HG03108 (cell line): ENCODE data around the gene ABCC6.
"Not testable (repeated sequence)": the region's sequence is repeated elsewhere in the genome, so short reads cannot be mapped to it uniquely, and the experiment has no call there.

ENCODE experiments used
- ATAC-seq: cut with Tn5 transposase; IDR thresholded peaks from one replicate; pipeline ENCODE4 v1.9.1; 2021; ENCODE audit warnings: moderate library complexity; ENCODE audit not compliant: unreplicated experiment

ABCC6 gene

DNA sequence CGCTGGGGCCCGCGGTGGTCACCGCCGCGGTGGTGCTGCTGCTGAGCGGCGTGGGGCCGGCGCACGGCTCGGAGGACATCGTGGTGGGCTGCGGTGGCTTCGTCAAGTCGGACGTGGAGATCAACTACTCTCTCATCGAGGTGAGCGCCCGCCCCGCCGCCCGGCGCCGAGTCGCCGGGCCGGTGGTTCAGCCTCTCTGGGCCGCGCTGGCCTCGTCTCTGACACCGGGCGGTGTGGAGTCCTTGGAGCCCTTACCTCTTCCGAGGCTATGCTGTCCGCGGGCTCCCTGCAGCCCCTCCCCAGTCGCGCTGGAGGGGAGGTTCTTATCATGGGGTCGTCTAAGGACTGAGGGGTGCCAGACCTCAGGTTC, 9.4 kb upstream of the ABCC6 start:
- not testable (repeated sequence) for ATAC-seq

DNA sequence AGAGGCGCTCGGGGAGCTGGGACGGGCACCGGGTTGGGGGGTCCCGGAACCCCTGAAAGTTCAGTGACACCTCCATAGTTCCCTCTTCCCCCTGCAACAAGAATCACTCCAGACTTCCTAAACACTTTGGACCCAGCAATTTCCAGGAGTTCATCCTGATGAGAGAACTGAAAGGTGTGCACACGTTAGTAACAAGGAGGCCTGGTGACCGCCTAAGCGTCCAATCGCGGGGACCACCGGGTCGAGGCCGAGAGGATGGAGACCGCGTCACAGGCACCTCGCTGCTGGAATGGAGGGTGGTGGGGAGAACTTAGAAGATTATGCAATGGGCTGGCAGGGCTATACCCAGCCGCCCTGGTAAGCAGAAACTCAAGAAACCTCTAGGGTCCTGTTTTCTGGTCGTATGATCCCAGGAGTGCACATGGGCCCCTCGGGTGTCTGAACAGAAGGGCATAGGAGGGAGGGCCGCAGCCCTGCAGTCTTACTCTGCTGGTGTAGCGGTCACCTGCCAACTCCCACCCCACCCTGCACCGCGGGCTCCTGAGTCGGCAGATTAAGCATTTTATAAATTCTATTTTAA, 458 bp upstream of the ABCC6 start:
- not testable (repeated sequence) for ATAC-seq

DNA sequence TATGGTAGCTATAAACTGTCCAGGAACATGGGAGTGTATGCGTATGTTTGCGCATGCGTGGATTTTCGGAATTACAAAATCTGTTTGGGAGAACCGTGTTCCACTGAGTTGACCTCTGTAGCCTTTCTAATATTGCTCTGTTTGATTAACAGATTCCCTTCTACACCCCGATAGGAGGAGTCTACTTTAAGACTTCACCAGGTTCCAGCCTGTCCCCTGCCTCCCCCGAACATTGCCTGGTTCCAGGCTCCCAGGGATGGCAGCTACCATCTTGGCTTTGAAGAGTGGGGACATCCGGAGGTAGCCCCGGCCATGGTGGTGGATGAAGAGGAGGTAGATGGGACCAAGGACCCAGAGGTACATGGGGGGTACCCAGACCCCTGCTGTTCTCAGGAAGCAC, 1.9 kb downstream of the ABCC6 start:
- not testable (repeated sequence) for ATAC-seq

GRCh38 chr16:16220449-16220848, 2.8 kb downstream of the ABCC6 start:
- not testable (repeated sequence) for ATAC-seq

- not testable (repeated sequence) for ATAC-seq
Observed at GRCh38 chr16:16218787-16219186, 4.5 kb downstream of the ABCC6 start.

DNA sequence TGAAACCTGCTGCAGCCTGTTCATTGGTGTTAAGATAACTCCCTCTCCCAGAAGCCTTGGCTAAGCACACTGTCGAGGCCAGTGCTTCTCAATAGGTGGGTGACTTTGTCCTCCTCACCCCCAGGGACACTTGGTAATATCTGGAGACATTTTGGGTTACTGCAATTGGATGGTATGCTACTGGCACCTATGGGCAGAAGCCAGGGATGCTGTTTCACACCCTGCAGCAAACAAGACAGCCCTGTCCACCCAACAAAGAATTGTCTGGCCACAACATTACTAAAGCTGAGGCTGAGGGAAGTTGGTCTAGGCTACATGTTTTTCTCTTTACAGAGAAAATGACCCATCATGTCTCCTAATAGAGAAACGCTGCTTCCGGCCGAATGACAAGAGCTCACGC, 4.9 kb downstream of the ABCC6 start:
- not testable (repeated sequence) for ATAC-seq

GRCh38 chr16:16213863-16214293, 9.4 kb downstream of the ABCC6 start:
- ATAC-seq: not testable (repeated sequence)

GRCh38 chr16:16211404-16211803, 11.9 kb downstream of the ABCC6 start:
- not testable (repeated sequence) for ATAC-seq

GRCh38 chr16:16208461-16208860, 14.8 kb downstream of the ABCC6 start:
- ATAC-seq: not testable (repeated sequence)

GRCh38 chr16:16207787-16208334, 15.4 kb downstream of the ABCC6 start:
- ATAC-seq: not testable (repeated sequence)

DNA sequence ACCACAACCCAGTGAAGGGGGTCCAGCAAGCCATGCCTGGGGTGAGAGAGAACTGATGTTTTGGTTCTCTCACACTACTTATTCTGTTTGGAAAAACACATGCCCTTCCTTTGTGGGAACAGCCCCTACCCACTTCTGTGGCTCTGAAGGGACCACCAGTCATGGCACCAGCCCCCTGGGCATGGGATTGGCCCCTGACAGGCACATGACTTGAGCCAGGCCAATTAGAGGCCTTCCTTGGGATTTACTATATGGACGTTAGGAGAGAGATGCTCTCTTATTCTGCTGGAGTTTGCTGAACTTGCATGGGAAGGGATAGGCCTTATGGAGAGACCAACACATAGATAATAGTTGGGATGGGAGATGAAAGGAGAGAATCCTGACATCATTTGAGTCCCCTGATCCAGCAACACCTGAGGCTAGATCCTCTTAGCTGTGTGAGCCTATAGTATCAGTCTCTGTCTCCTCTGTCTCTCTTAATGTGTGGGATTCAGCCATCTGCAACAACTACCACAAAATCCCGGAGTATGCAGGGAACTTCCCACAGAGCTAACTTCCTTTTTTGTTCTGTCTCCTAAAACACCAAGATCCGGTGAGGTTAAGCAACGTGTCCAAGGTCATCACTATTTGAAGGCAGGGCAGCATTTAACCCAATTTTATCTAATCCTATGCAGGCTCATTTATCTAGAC, 16.1 kb downstream of the ABCC6 start:
- ATAC-seq: not testable (repeated sequence)

DNA sequence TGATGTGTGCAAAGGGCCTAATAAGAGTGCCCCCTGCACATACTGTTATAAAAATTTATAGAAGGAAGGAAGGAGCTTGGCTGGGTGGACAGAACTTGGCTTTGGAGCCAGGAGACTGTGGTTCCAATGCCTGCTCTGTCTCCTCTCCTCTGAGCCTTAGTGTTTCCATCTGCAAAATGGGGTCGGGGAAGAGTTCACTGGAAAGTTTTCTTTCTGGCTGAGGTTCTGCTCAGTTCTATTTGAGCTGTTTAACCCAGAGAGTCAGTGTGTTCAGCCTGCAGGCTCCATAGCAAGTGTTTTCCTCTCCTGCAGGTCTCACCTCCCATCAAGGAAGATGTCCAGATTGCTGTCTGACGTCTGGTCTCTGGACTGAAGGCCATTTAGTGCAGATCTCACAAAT, 17.4 kb downstream of the ABCC6 start:
- ATAC-seq: not testable (repeated sequence)

DNA sequence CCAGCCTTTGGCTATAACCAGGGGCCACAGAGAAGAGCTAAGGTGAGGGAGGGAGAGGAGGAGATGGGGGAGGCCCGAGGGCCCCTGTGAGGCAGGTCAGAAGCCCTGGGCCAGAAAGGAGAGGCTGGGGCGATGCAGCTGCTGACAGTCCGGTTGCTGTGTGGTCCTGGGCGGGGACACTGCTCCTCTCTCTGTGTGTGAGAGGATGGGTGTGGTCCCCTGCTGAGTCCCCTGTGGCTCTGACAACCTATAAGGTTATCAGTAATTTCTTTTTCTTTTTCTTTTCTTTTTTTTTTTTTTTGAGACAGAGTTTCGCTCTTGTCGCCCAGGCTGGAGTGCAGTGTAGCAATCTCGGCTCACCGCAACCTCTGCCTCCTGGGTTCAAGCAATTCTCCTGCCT, 18.7 kb downstream of the ABCC6 start:
- ATAC-seq: not testable (repeated sequence)

- ATAC-seq: not testable (repeated sequence)
Observed at GRCh38 chr16:16203494-16203893, 19.8 kb downstream of the ABCC6 start.

DNA sequence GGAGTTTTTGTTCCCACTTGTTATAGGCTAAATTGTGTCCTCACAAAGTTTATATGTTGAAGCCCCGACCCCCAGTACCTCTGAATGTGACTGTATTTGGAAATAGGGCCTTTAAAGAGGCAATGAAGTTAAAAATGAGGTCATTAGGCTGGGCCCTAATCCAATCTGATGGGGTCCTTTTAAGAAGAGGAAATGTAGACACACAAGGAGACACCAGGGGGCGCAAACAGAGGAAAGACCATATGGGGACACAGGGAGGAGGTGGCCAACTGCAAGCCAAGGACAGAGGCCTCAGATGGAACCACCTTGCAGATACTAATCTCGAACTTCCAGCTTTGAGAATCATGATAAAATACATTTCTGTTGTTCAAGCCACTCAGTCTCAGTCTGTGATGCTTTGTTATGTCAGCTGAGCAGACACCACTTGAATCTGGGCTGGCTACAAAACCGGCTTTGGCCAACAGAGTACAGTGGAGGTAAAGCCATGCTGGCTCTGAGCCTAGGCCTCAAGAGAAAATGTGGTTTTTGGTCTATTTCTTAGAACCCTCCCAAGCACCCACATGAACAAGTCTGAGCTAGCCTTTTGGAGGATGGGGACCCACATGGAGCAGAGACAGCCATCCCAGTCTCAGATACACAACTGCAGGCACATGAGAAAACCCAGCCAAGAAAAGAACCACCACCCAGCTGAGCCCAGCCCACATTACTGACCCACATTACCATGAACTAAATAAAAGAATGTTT, 20.7 kb downstream of the ABCC6 start:
- ATAC-seq: not testable (repeated sequence)

GRCh38 chr16:16201880-16202279, 21.4 kb downstream of the ABCC6 start:
- not testable (repeated sequence) for ATAC-seq

GRCh38 chr16:16200391-16200790, 22.9 kb downstream of the ABCC6 start:
- ATAC-seq: not testable (repeated sequence)

GRCh38 chr16:16199428-16199827, 23.9 kb downstream of the ABCC6 start:
- ATAC-seq: not testable (repeated sequence)

- no peak for ATAC-seq
Observed at GRCh38 chr16:16197966-16198365, 25.3 kb downstream of the ABCC6 start.

DNA sequence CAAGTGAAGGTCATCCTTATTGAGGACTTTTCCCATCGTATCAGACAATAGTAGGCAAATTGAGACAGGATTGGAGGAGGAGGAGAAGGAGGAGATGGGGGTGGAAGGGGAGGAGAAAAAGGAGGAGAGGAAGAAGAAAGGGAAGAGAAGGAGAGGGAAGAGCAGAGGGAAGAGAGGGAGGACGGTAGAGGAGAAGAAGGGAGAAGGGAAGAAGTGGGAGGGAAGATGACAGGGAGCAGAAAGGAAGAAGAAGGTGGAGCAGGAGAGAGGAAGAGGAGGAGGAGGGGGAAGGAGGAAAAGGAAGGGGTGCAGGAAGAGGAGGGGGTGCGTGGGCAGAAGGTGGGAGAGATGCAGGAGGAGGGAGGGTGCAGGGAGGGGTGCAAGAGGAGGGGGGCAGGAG, 26.0 kb downstream of the ABCC6 start:
- no peak for ATAC-seq

DNA sequence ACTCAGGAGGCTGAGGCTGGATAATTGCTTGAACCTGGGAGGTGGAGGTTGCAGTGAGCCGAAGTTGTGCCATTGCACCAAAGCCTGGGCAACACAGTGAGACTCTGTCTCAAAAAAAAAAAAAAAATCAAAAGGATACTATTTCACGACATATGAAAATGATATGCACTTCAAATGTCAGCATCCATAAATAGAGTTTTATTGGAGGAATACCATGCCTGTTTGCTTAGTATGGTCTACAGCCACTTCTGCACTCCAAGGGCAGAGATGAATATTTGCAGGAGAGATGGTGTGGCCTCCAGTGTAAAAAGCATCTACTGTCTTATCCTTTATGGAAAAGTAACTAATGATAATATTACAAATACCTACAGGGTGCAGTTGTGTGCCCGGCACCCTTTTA, 27.2 kb downstream of the ABCC6 start:
- ATAC-seq: no peak
